A549 (cell line): ENCODE data around the gene RUFY1.

Source experiments
- CHD2 ChIP-seq: fragments of 150-350 bp; IDR thresholded peaks from 2 replicates; pipeline ENCODE4 v1.6.1; 2014; ENCODE audit warnings: low read length; ENCODE audit not compliant: partially characterized antibody
- CTCF ChIP-seq: fragments of >200 bp; sonication (Bioruptor Twin); formaldehyde crosslinking; IDR thresholded peaks from 3 replicates; pipeline ENCODE4 v1.5.1; 2016
- EP300 ChIP-seq, 2 experiments: fragments of >200 bp; sonication (Bioruptor Twin); formaldehyde crosslinking; IDR thresholded peaks; 2 replicates in 1 of 2; 3 replicates in 1 of 2; pipeline ENCODE4 v1.6.1; 2016 to 2017
- JUN ChIP-seq, 2 experiments: fragments of >200 bp; sonication (Bioruptor Twin); formaldehyde crosslinking; IDR thresholded peaks; 2 replicates in 1 of 2; 3 replicates in 1 of 2; pipeline ENCODE4 v1.6.1; 2016 to 2017
- MAFK ChIP-seq: fragments of 450-650 bp; IDR thresholded peaks from 2 replicates; pipeline ENCODE4 v1.6.1; 2014; ENCODE audit not compliant: partially characterized antibody
- MYC ChIP-seq: IDR thresholded peaks from 2 replicates; pipeline ENCODE4 v1.6.1; 2012; ENCODE audit warnings: mild to moderate bottlenecking, inconsistent platforms, low read length, improper control_type of control experiment, borderline replicate concordance
- NR3C1 ChIP-seq: fragments of >200 bp; sonication (Bioruptor Twin); formaldehyde crosslinking; IDR thresholded peaks from 3 replicates; pipeline ENCODE4 v1.6.1; 2017
- POLR2A ChIP-seq: IDR thresholded peaks from 2 replicates; pipeline ENCODE4 v1.6.1; 2012; ENCODE audit warnings: mild to moderate bottlenecking, low read length
- RAD21 ChIP-seq, 2 experiments: fragments of >200 bp in 1 of 2; sonication (Bioruptor Twin) in 1 of 2; formaldehyde crosslinking in 1 of 2; IDR thresholded peaks in 1 of 2; conservative IDR thresholded peaks in 1 of 2; 2 replicates in 1 of 2; 3 replicates in 1 of 2; pipeline ENCODE4 v1.6.1; 2012 to 2018; ENCODE audit warnings: inconsistent platforms in 1 of 2
- RFX5 ChIP-seq: fragments of 450-650 bp; IDR thresholded peaks from 2 replicates; pipeline ENCODE4 v1.7.1; 2014; ENCODE audit warnings: antibody characterized with exemption, mild to moderate bottlenecking, moderate library complexity
- ZFP36 ChIP-seq: fragments of 450-650 bp; IDR thresholded peaks from 2 replicates; pipeline ENCODE4 v1.6.1; 2014; ENCODE audit warnings: borderline replicate concordance; ENCODE audit not compliant: partially characterized antibody
- TF ChIP-seq, protein P1 (sequence below): fragments of 200-600 bp; sonication (generic); IDR thresholded peaks from 2 replicates; pipeline ENCODE4 v1.6.1; 2016; ENCODE audit warnings: antibody characterized with exemption, mild to moderate bottlenecking, moderate library complexity

- TF ChIP-seq NR3C1, result no peak
- no peak for TF ChIP-seq CTCF
- TF ChIP-seq EP300 (IDR thresholded peaks at IDR 0.05), result no peak
- no peak for TF ChIP-seq RAD21 (conservative IDR thresholded peaks at IDR 0.05 in 1 of 2, IDR thresholded peaks at IDR 0.05 in 1 of 2)
- TF ChIP-seq MYC, result no peak
- TF ChIP-seq RFX5, result no peak
- no peak for TF ChIP-seq POLR2A
- TF ChIP-seq JUN (IDR thresholded peaks at IDR 0.05), result no peak
- TF ChIP-seq CHD2, result no peak
- TF ChIP-seq, protein P1, sequence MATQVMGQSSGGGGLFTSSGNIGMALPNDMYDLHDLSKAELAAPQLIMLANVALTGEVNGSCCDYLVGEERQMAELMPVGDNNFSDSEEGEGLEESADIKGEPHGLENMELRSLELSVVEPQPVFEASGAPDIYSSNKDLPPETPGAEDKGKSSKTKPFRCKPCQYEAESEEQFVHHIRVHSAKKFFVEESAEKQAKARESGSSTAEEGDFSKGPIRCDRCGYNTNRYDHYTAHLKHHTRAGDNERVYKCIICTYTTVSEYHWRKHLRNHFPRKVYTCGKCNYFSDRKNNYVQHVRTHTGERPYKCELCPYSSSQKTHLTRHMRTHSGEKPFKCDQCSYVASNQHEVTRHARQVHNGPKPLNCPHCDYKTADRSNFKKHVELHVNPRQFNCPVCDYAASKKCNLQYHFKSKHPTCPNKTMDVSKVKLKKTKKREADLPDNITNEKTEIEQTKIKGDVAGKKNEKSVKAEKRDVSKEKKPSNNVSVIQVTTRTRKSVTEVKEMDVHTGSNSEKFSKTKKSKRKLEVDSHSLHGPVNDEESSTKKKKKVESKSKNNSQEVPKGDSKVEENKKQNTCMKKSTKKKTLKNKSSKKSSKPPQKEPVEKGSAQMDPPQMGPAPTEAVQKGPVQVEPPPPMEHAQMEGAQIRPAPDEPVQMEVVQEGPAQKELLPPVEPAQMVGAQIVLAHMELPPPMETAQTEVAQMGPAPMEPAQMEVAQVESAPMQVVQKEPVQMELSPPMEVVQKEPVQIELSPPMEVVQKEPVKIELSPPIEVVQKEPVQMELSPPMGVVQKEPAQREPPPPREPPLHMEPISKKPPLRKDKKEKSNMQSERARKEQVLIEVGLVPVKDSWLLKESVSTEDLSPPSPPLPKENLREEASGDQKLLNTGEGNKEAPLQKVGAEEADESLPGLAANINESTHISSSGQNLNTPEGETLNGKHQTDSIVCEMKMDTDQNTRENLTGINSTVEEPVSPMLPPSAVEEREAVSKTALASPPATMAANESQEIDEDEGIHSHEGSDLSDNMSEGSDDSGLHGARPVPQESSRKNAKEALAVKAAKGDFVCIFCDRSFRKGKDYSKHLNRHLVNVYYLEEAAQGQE, result no peak
- no peak for TF ChIP-seq ZFP36
- TF ChIP-seq MAFK, result no peak
Observed at GRCh38 chr5:179504600-179505396, 45.6 kb upstream of the RUFY1 start.
